K562 (cell line): Measurements from ENCODE around the gene ZACN. TPM values are rescaled to one million over a fixed set of nuclear protein-coding genes. Genes with fewer than 3 reads are reported as not detected.

Experiments
- DDX20 ChIP-seq: fragments of 450-650 bp; IDR thresholded peaks from 2 replicates; pipeline ENCODE4 v1.6.1; 2016; ENCODE audit warnings: missing genetic modification characterization, low read depth, mild to moderate bottlenecking, missing compliant biosample characterization, moderate library complexity
- GTF2A2 ChIP-seq: IDR thresholded peaks from 2 replicates; pipeline ENCODE4 v1.6.1; 2016; ENCODE audit warnings: mild to moderate bottlenecking, missing genetic modification characterization, missing compliant biosample characterization
- MEF2A ChIP-seq: IDR thresholded peaks from 2 replicates; pipeline ENCODE4 v1.6.1; 2011; ENCODE audit warnings: low read depth, mild to moderate bottlenecking, low read length, moderate library complexity; ENCODE audit not compliant: control insufficient read depth
- MYNN ChIP-seq, 2 experiments: sonication (generic); formaldehyde crosslinking in 1 of 2; IDR thresholded peaks; 2 replicates each; pipeline versions ENCODE4 v1.5.0 to v1.6.1; 2016 to 2020; ENCODE audit warnings: antibody characterized with exemption in 1 of 2, missing genetic modification reagents in 1 of 2
- NR0B1 ChIP-seq: fragments of 450-650 bp; IDR thresholded peaks from one replicate; pipeline ENCODE4 v1.6.1; 2018; ENCODE audit warnings: mild to moderate bottlenecking, moderate library complexity; ENCODE audit not compliant: partially characterized antibody
- NR2C2 ChIP-seq, 2 experiments: fragments of 200-800 bp in 1 of 2; sonication (Bioruptor generic) in 1 of 2; sonication (generic) in 1 of 2; formaldehyde crosslinking in 1 of 2; IDR thresholded peaks; 2 replicates each; pipeline versions ENCODE4 v1.6.1 to v1.8.0; 2016 to 2022; ENCODE audit warnings: mild to moderate bottlenecking in 1 of 2, missing compliant biosample characterization in 1 of 2, missing genetic modification characterization in 1 of 2, missing genetic modification reagents in 1 of 2
- OTX1 ChIP-seq: fragments of 450-650 bp; formaldehyde crosslinking; IDR thresholded peaks from 2 replicates; pipeline ENCODE4 v1.4.0; 2022; ENCODE audit warnings: mild to moderate bottlenecking
- PRPF4 ChIP-seq: fragments of 200-400 bp; formaldehyde crosslinking; IDR thresholded peaks from one replicate; pipeline ENCODE4 v1.6.1; 2017; ENCODE audit warnings: low read length, low read depth, mild to moderate bottlenecking; ENCODE audit not compliant: insufficient read depth, poor library complexity, severe bottlenecking
- RFX1 ChIP-seq: fragments of 450-650 bp; IDR thresholded peaks from 2 replicates; pipeline ENCODE4 v1.6.1; 2016; ENCODE audit warnings: mild to moderate bottlenecking, moderate library complexity
- ZFP36 ChIP-seq: fragments of 150-350 bp; IDR thresholded peaks from 2 replicates; pipeline ENCODE4 v1.6.1; 2018; ENCODE audit warnings: low read length, low read depth; ENCODE audit not compliant: partially characterized antibody
- ZNF239 ChIP-seq: fragments of 250-450 bp; sonication (Bioruptor Pico); IDR thresholded peaks from 2 replicates; pipeline ENCODE4 v1.4.0; 2020; ENCODE audit warnings: mild to moderate bottlenecking
- ZNF274 ChIP-seq: IDR thresholded peaks from 2 replicates; pipeline ENCODE4 v1.6.1; 2011; ENCODE audit warnings: low read depth, mild to moderate bottlenecking, low read length, moderate library complexity, borderline replicate concordance
- ZNF3 ChIP-seq: fragments of 250-450 bp; sonication (Bioruptor Pico); IDR thresholded peaks from 2 replicates; pipeline ENCODE4 v1.5.0; 2021; ENCODE audit warnings: mild to moderate bottlenecking, moderate library complexity
- ZNF436 ChIP-seq: fragments of 250-450, 450-650 bp; sonication (Bioruptor Pico); formaldehyde crosslinking; IDR thresholded peaks from 2 replicates; pipeline ENCODE4 v1.7.0; 2020; ENCODE audit warnings: mild to moderate bottlenecking
- polyA plus RNA-seq, 8 experiments: library from polyadenylated mRNA; depleted of rRNA in 4 of 8; stranded (reverse) in 5 of 8; unstranded in 3 of 8; fragments of >200 nt; fragmentation: Nextera tagmentation in 2 of 8; fragmentation: Illumina TruSeq in 1 of 8; extraction: Ambion mirVana in 2 of 8; extraction: Trizol in 1 of 8; gene quantifications; 2 replicates each; pipeline versions ENCODE4 v1.2.1 to v1.2.3, GENCODE V29; 2011 to 2014; ENCODE audit warnings: inconsistent platforms in 1 of 8, missing spikeins in 1 of 8
- total RNA-seq, 7 experiments: library from RNA; depleted of rRNA in 6 of 7; stranded (reverse); fragments of >200 nt in 6 of 7; fragmentation: Illumina TruSeq in 2 of 7; extraction: Trizol in 2 of 7; gene quantifications; 2 replicates each; pipeline versions ENCODE4 v1.2.1 to v1.2.3, GENCODE V29; 2011 to 2021; ENCODE audit warnings: low replicate concordance in 1 of 7
- TF ChIP-seq, protein P1 (sequence below): fragments of 450-650 bp; IDR thresholded peaks from 2 replicates; pipeline ENCODE4 v1.6.1; 2016; ENCODE audit warnings: missing biosample characterization, missing genetic modification characterization
- TF ChIP-seq, protein P2 (sequence below): fragments of 450-650 bp; IDR thresholded peaks from 2 replicates; pipeline ENCODE4 v1.6.1; 2017; ENCODE audit warnings: mild to moderate bottlenecking, moderate library complexity

ZACN gene
- total and polyA plus RNA-seq, 9 of the 15 experiments (the other 6 are each of a cell fraction or from before 2014, with no cell fraction given), result 0.07 TPM; not detected in 8

- TF ChIP-seq RFX1 (no peak), GTF2A2 (no peak), DDX20 (tag) (no peak), ZNF3 (CRISPR knock-in tag) (no peak), NR2C2 (CRISPR knock-in tag; IDR thresholded peaks at IDR 0.05) (no peak), NR2C2 (tag; IDR thresholded peaks at IDR 0.05) (0 out of 2 replicates have a peak, but pooled peaks have one; percentile 33), ZNF239 (CRISPR knock-in tag) (no peak), ZFP36 (no peak), MEF2A (no peak), PRPF4 (no peak), MYNN (IDR thresholded peaks at IDR 0.05) (no peak), MYNN (CRISPR knock-in tag; IDR thresholded peaks at IDR 0.05) (no peak), ZNF436 (CRISPR knock-in tag) (no peak), OTX1 (0 out of 2 replicates have a peak, but pooled peaks have one; percentile 23), ZNF274 (no peak), NR0B1 (no peak)
- TF ChIP-seq, protein P1, sequence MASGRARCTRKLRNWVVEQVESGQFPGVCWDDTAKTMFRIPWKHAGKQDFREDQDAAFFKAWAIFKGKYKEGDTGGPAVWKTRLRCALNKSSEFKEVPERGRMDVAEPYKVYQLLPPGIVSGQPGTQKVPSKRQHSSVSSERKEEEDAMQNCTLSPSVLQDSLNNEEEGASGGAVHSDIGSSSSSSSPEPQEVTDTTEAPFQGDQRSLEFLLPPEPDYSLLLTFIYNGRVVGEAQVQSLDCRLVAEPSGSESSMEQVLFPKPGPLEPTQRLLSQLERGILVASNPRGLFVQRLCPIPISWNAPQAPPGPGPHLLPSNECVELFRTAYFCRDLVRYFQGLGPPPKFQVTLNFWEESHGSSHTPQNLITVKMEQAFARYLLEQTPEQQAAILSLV (tag), result no peak
- TF ChIP-seq, protein P2, sequence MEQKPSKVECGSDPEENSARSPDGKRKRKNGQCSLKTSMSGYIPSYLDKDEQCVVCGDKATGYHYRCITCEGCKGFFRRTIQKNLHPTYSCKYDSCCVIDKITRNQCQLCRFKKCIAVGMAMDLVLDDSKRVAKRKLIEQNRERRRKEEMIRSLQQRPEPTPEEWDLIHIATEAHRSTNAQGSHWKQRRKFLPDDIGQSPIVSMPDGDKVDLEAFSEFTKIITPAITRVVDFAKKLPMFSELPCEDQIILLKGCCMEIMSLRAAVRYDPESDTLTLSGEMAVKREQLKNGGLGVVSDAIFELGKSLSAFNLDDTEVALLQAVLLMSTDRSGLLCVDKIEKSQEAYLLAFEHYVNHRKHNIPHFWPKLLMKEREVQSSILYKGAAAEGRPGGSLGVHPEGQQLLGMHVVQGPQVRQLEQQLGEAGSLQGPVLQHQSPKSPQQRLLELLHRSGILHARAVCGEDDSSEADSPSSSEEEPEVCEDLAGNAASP, result no peak
These were observed 24.5 kb downstream of the ZACN start, which contains the start of gene EXOC7 (continued) for GRCh38 chr17:76103274-76104139.
